Panc1 (cell line): ENCODE measurements around the gene EEF2K. TPM values are rescaled to one million over a fixed set of nuclear protein-coding genes. Genes with fewer than 3 reads are reported as not detected.

Experiments
- ATAC-seq: fragments of 200-7000 bp; cut with Tn5 transposase; 2 replicates; pipeline ENCODE4 v1.9.1; 2020; ENCODE audit warnings: mild to moderate bottlenecking, moderate library complexity
- BruUV-seq: library from RNA; stranded (reverse); fragments of 400-500 nt; replicated peaks from 2 replicates; lab custom pipeline; 2021; lab: Mats Ljungman, UMichigan
- CTCF ChIA-PET: fragments of 300-600 bp; sonication (Branson Sonifier 250); formaldehyde crosslinking; loops from one replicate; lab custom pipeline; 2022; ENCODE audit warnings: antibody characterized with exemption; lab: Charles Lee
- POLR2A ChIA-PET: fragments of 300-600 bp; sonication (Branson Sonifier 250); formaldehyde crosslinking; loops from one replicate; lab custom pipeline; 2022; ENCODE audit warnings: antibody characterized with exemption; lab: Charles Lee
- DNase-seq: peaks from one replicate; pipeline ENCODE4 v3.0.0-alpha.2; 2010; ENCODE audit warnings: low read depth, low spot score
- H3K27ac ChIP-seq: 2 replicates; pipeline ENCODE4 v1.5.1; 2011; ENCODE audit warnings: mild to moderate bottlenecking, low read length, inconsistent platforms
- H3K27me3 ChIP-seq: fragments of 200-500 bp; sonication (Bioruptor generic); 2 replicates; pipeline ENCODE4 v1.6.0; 2014; ENCODE audit warnings: low read length, inconsistent platforms; ENCODE audit not compliant: control insufficient read depth, insufficient read depth
- H3K36me3 ChIP-seq: fragments of 200-500 bp; sonication (Bioruptor generic); 2 replicates; pipeline ENCODE4 v1.5.1; 2014; ENCODE audit warnings: inconsistent platforms, mild to moderate bottlenecking, low read length, moderate library complexity; ENCODE audit not compliant: control insufficient read depth, insufficient read depth
- H3K4me1 ChIP-seq: 2 replicates; pipeline ENCODE4 v1.5.1; 2011; ENCODE audit warnings: inconsistent platforms, mild to moderate bottlenecking, low read length, moderate library complexity; ENCODE audit not compliant: control insufficient read depth, insufficient read depth
- H3K4me3 ChIP-seq, 2 experiments: 2 replicates each; pipeline ENCODE4 v1.5.1; 2011 to 2012; ENCODE audit warnings: low read depth in 2 of 2, low read length in 2 of 2, mild to moderate bottlenecking in 2 of 2, inconsistent platforms in 1 of 2, moderate library complexity in 1 of 2
- H3K9me3 ChIP-seq: fragments of 200-500 bp; sonication (Bioruptor generic); 2 replicates; pipeline ENCODE4 v1.5.1; 2014; ENCODE audit warnings: low read depth, mild to moderate bottlenecking, inconsistent platforms, low read length, moderate library complexity; ENCODE audit not compliant: control insufficient read depth, insufficient read depth
- POLR2AphosphoS5 ChIP-seq: IDR thresholded peaks from 2 replicates; pipeline ENCODE4 v1.6.1; 2012; ENCODE audit warnings: mild to moderate bottlenecking, low read depth, low read length, moderate library complexity
- SIN3A ChIP-seq: IDR thresholded peaks from 2 replicates; pipeline ENCODE4 v1.6.1; 2012; ENCODE audit warnings: low read depth, mild to moderate bottlenecking, low read length, moderate library complexity, borderline replicate concordance; ENCODE audit not compliant: insufficient read depth
- TCF7L2 ChIP-seq: IDR thresholded peaks from 2 replicates; pipeline ENCODE4 v1.6.1; 2011; ENCODE audit warnings: mild to moderate bottlenecking, low read depth, low read length, inconsistent platforms
- in situ Hi-C: cut with HindIII; loops from 2 replicates; pipeline ENCODE4 v1.10.0; 2016; ENCODE audit warnings: low sequenced_read_pairs, low pct_unique_long_range_greater_than_20kb
- intact Hi-C: fragments of 100-400 bp; cut with micrococcal nuclease; formaldehyde crosslinking; loops from one replicate; pipeline ENCODE4 v1.10.0; 2022; ENCODE audit not compliant: unreplicated experiment
- total RNA-seq: library from RNA; stranded (reverse); gene quantifications from one replicate; pipeline ENCODE4 v1.2.1, GENCODE V29; 2021; ENCODE audit not compliant: unreplicated experiment
- TF ChIP-seq, protein P1 (sequence below): fragments of 450-650 bp; IDR thresholded peaks from 2 replicates; pipeline ENCODE4 v1.5.1; 2017; ENCODE audit warnings: mild to moderate bottlenecking
- TF ChIP-seq, protein P2 (sequence below), 2 experiments: IDR thresholded peaks; 2 replicates each; pipeline ENCODE4 v1.6.1; 2011 to 2012; ENCODE audit warnings: low read depth in 2 of 2, control low read depth in 1 of 2, low read length in 1 of 2, mild to moderate bottlenecking in 1 of 2, moderate library complexity in 1 of 2; ENCODE audit not compliant: insufficient read depth in 1 of 2

Gene EEF2K
- total RNA-seq, 1 experiment from 2014 or later: 15.0 TPM

DNA sequence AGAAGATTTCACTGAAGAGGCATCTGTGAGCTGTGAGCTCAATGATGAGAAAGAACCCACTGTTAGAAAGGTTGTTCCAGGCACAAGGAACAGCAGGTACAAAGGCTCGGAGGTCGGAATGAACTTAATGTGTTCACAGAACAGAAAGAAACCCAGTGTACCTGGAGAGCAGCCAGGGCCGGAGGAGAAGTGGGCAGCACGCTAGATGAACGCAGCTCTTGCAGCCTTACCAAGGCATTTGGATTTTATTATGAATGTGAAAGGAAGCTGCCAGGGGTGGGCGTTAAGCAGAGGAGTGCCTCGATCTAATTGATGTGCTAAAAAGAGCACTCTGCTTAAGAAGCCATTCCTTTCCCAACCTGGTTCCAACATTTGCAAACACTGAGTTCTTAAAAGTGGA lies 19.0 kb downstream of the EEF2K start:
- Histone ChIP-seq H3K27me3 (no peaks in the 10 kb centered on the region), H3K36me3 (no peaks in the 10 kb centered on the region), H3K4me1 (no peaks in the 10 kb centered on the region), H3K27ac (no peak overlapping the region), H3K9me3 (no peaks in the 10 kb centered on the region), H3K4me3 (no peak overlapping the region)
- no peak for DNase-seq
- intact Hi-C loops: no loop called here
- POLR2A ChIA-PET: no interaction called here
- no peak for ATAC-seq
- TF ChIP-seq, protein P1, sequence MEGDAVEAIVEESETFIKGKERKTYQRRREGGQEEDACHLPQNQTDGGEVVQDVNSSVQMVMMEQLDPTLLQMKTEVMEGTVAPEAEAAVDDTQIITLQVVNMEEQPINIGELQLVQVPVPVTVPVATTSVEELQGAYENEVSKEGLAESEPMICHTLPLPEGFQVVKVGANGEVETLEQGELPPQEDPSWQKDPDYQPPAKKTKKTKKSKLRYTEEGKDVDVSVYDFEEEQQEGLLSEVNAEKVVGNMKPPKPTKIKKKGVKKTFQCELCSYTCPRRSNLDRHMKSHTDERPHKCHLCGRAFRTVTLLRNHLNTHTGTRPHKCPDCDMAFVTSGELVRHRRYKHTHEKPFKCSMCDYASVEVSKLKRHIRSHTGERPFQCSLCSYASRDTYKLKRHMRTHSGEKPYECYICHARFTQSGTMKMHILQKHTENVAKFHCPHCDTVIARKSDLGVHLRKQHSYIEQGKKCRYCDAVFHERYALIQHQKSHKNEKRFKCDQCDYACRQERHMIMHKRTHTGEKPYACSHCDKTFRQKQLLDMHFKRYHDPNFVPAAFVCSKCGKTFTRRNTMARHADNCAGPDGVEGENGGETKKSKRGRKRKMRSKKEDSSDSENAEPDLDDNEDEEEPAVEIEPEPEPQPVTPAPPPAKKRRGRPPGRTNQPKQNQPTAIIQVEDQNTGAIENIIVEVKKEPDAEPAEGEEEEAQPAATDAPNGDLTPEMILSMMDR: no peak
- TF ChIP-seq POLR2AphosphoS5 (no peak), TCF7L2 (no peak), SIN3A (no peak)
- TF ChIP-seq, protein P2, sequence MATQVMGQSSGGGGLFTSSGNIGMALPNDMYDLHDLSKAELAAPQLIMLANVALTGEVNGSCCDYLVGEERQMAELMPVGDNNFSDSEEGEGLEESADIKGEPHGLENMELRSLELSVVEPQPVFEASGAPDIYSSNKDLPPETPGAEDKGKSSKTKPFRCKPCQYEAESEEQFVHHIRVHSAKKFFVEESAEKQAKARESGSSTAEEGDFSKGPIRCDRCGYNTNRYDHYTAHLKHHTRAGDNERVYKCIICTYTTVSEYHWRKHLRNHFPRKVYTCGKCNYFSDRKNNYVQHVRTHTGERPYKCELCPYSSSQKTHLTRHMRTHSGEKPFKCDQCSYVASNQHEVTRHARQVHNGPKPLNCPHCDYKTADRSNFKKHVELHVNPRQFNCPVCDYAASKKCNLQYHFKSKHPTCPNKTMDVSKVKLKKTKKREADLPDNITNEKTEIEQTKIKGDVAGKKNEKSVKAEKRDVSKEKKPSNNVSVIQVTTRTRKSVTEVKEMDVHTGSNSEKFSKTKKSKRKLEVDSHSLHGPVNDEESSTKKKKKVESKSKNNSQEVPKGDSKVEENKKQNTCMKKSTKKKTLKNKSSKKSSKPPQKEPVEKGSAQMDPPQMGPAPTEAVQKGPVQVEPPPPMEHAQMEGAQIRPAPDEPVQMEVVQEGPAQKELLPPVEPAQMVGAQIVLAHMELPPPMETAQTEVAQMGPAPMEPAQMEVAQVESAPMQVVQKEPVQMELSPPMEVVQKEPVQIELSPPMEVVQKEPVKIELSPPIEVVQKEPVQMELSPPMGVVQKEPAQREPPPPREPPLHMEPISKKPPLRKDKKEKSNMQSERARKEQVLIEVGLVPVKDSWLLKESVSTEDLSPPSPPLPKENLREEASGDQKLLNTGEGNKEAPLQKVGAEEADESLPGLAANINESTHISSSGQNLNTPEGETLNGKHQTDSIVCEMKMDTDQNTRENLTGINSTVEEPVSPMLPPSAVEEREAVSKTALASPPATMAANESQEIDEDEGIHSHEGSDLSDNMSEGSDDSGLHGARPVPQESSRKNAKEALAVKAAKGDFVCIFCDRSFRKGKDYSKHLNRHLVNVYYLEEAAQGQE (IDR thresholded peaks at IDR 0.05; ENCODE audit: insufficient read depth in 1 of 2, low read depth in 2 of 2, low read length in 1 of 2): no peak
- in situ Hi-C loops: no loop called here
- CTCF ChIA-PET: no interaction called here
- BruUV-seq: no TSS peak

DNA sequence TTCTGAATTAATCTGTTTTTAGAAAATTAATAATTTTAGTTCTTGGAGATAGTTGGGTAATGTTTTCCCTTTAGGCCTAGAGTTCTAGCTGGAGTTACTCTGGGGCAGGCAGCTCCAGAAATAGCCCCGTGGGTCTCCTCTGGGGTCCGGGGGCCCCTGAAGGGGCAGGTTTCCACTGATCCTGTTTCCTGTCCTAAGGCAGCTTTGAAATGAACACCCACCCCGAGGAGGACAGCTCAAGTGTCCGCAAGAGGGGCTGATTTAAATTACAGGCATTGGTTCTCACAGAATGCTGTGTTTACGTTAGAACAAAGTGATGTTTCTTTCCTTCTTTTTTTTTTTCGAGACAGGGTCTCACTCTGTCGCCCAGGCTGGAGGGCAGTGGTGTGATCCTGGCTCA lies 23.8 kb downstream of the EEF2K start:
- ATAC-seq (no peak), DNase-seq (no peak)
- Histone ChIP-seq H3K27me3 (no peaks in the 10 kb centered on the region), H3K4me3 (no peak overlapping the region), H3K4me1 (peaks cover 8% of the 10 kb centered on the region; the same call in 1 of the 2 replicates), H3K27ac (no peak overlapping the region), H3K9me3 (no peaks in the 10 kb centered on the region), H3K36me3 (no peaks in the 10 kb centered on the region)
- in situ Hi-C loops (no loop called here), intact Hi-C loops (no loop called here)
- TSS peak; percentile 53 for BruUV-seq
- CTCF ChIA-PET: no interaction called here
- POLR2A ChIA-PET: no interaction called here
- TF ChIP-seq POLR2AphosphoS5 (no peak), SIN3A (no peak), TCF7L2 (no peak)

DNA sequence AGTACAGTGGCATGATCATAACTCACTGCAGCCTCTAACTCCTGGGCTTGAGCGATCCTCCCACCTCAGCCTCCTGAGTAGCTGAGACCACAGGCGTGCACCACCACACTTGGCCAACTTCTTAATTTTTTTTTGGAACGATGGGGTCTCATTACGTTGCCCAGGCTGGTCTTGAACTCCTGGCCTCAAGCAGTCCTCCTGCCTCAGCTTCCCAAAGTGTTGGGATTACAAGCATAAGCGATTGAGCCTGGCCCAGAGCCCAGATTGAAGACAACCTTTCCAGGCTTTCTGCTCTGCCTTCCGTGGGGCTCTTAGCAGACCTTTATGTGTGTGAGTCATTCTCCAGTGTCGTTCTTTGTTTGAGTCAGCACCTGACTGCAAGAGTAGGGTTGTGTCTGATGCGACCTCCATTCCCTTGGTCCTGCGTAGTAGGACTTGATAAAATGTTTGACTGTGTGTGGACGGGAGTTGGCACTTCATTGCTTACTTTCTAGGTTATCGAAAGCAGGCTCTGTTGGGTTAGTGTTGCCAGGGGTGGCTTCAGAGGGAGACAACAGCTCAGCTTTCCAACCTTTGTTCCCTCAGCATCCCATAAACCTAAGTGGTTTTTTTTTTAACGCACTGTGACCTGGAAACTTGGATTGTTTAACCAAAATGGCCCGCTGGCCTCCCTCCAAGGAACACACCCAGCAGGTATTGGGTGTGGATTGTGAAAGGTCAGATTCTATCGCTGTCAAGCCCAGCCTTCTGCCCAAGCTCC lies 26.4 kb downstream of the EEF2K start:
- POLR2A ChIA-PET: interaction anchor here (0.6 kb wide), 1 partner anchor 191 kb away, joined by 4 read pairs; no protein-coding TSS in a partner anchor

More for the DNA sequence above, 26.4 kb downstream of the EEF2K start:
- no peaks in the 10 kb centered on the region for H3K9me3 ChIP-seq
- TF ChIP-seq, protein P1: no peak
- no peak for TF ChIP-seq SIN3A
- TF ChIP-seq TCF7L2: no peak
- TF ChIP-seq, protein P2 (IDR thresholded peaks at IDR 0.05; ENCODE audit: insufficient read depth in 1 of 2, low read depth in 2 of 2, low read length in 1 of 2): no peak
- TF ChIP-seq POLR2AphosphoS5: no peak
- DNase-seq: peak; percentile 15
- no peaks in the 10 kb centered on the region for H3K36me3 ChIP-seq
- peak overlapping the region; percentile 60; the same call in 1 of the 2 replicates for H3K27ac ChIP-seq
- intact Hi-C loops (no loop called here), in situ Hi-C loops (no loop called here)
- ATAC-seq: peak; percentile 95
- no peaks in the 10 kb centered on the region for H3K27me3 ChIP-seq
- peak overlapping the region in 1 of 2 experiments; percentile 43; a peak in 2 of 4 replicates for H3K4me3 ChIP-seq
- no TSS peak for BruUV-seq
- CTCF ChIA-PET: no interaction called here
- peaks cover 8% of the 10 kb centered on the region; the same call in 1 of the 2 replicates for H3K4me1 ChIP-seq
